HG02885 (cell line): ENCODE data around the gene NKAIN2.
"Not testable (repeated sequence)": the region's sequence is repeated elsewhere in the genome, so short reads cannot be mapped to it uniquely, and the experiment has no call there.

Experiments
- ATAC-seq: cut with Tn5 transposase; IDR thresholded peaks from one replicate; pipeline ENCODE4 v1.9.1; 2021; ENCODE audit warnings: mild to moderate bottlenecking; ENCODE audit not compliant: unreplicated experiment, poor library complexity

NKAIN2 gene

GRCh38 chr6:123875784-123876183 is 72.1 kb downstream of the NKAIN2 start:
- no peak for ATAC-seq

- peak; percentile 47 for ATAC-seq
Observed at GRCh38 chr6:123879749-123880148, 76.1 kb downstream of the NKAIN2 start.

GRCh38 chr6:123888771-123889513 is 85.3 kb downstream of the NKAIN2 start:
- no peak for ATAC-seq

GRCh38 chr6:123895346-123895745 is 91.7 kb downstream of the NKAIN2 start:
- ATAC-seq = no peak

GRCh38 chr6:123895806-123896205 is 92.1 kb downstream of the NKAIN2 start:
- no peak for ATAC-seq

- no peak for ATAC-seq
Observed at GRCh38 chr6:123896869-123897268, 93.2 kb downstream of the NKAIN2 start.

- no peak for ATAC-seq
Observed at GRCh38 chr6:123897965-123898364, 94.3 kb downstream of the NKAIN2 start.

- ATAC-seq = no peak
Observed at GRCh38 chr6:123898665-123899064, 95.0 kb downstream of the NKAIN2 start.

GRCh38 chr6:123899745-123900144 is 96.1 kb downstream of the NKAIN2 start:
- ATAC-seq = no peak

GRCh38 chr6:123901436-123901835 is 97.8 kb downstream of the NKAIN2 start:
- ATAC-seq = no peak

- no peak for ATAC-seq
Observed at GRCh38 chr6:123902738-123903313, 99.2 kb downstream of the NKAIN2 start.

- no peak for ATAC-seq
Observed at GRCh38 chr6:123904228-123904627, 100.6 kb downstream of the NKAIN2 start.

- ATAC-seq = no peak
Observed at GRCh38 chr6:123908797-123909196, 105.1 kb downstream of the NKAIN2 start.

- no peak for ATAC-seq
Observed at GRCh38 chr6:123909989-123910388, 106.3 kb downstream of the NKAIN2 start.

- no peak for ATAC-seq
Observed at GRCh38 chr6:123913863-123914262, 110.2 kb downstream of the NKAIN2 start.

- not testable (repeated sequence) for ATAC-seq
Observed at GRCh38 chr6:123923379-123923778, 119.7 kb downstream of the NKAIN2 start.

GRCh38 chr6:123925350-123925749 is 121.7 kb downstream of the NKAIN2 start:
- ATAC-seq = peak; percentile 79

- ATAC-seq = no peak
Observed at GRCh38 chr6:123925842-123926399, 122.3 kb downstream of the NKAIN2 start.

GRCh38 chr6:123928529-123928928 is 124.9 kb downstream of the NKAIN2 start:
- ATAC-seq = no peak

GRCh38 chr6:123931928-123932327 is 128.3 kb downstream of the NKAIN2 start:
- no peak for ATAC-seq

GRCh38 chr6:123940551-123940950 is 136.9 kb downstream of the NKAIN2 start:
- no peak for ATAC-seq

- no peak for ATAC-seq
Observed at GRCh38 chr6:123941855-123942254, 138.2 kb downstream of the NKAIN2 start.
